HepG2 (cell line): Measurements from ENCODE around the gene KRTAP1-3. TPM values are rescaled to one million over a fixed set of nuclear protein-coding genes. Genes with fewer than 3 reads are reported as not detected.

Source experiments
- ATAC-seq: fragments of 200-7000 bp; cut with Tn5 transposase; 3 replicates; pipeline ENCODE4 v1.9.1; 2020; ENCODE audit warnings: mild to moderate bottlenecking, moderate library complexity
- BruUV-seq: library from RNA; stranded (reverse); fragments of 400-500 nt; replicated peaks from 2 replicates; lab custom pipeline; 2021; lab: Mats Ljungman, UMichigan
- CTCF ChIA-PET: fragments of 300-600 bp; formaldehyde crosslinking; extraction: SDS; loops from one replicate; lab custom pipeline; 2021; ENCODE audit warnings: low total read pairs, inconsistent platforms, low intra/inter-chr PET ratio; lab: Yijun Ruan, JAX
- POLR2A ChIA-PET: fragments of 350-600 bp; sonication (Branson Sonifier 250); formaldehyde crosslinking; loops from one replicate; lab custom pipeline; 2020; ENCODE audit warnings: antibody characterized with exemption, inconsistent platforms; lab: Yijun Ruan, JAX
- DNase-seq: peaks from one replicate; pipeline ENCODE4 v3.0.0-alpha.2; 2015; ENCODE audit warnings: low spot score
- FAIRE-seq: peaks from 3 replicates; lab custom pipeline; 2011; peaks lifted over from hg19 to GRCh38; lab: Jason Lieb, UNC
- H2AFZ ChIP-seq: one replicate; pipeline ENCODE4 v1.6.1; 2011; ENCODE audit warnings: low read length, inconsistent platforms
- H3K27ac ChIP-seq: fragments of 300-600 bp; 3 replicates; pipeline ENCODE4 v1.8.0; 2011; ENCODE audit warnings: mixed run types, mild to moderate bottlenecking, mixed read lengths, low read length, inconsistent platforms; ENCODE audit not compliant: insufficient read depth; ENCODE audit errors: extremely low read length
- H3K27me3 ChIP-seq, 2 experiments: fragments of 200-600 bp in 1 of 2; 2 replicates in 1 of 2; 3 replicates in 1 of 2; pipeline versions ENCODE4 v1.6.0 to v1.8.0; 2011; ENCODE audit warnings: low read length in 2 of 2, mild to moderate bottlenecking in 2 of 2, moderate library complexity in 2 of 2, inconsistent platforms in 1 of 2; ENCODE audit not compliant: insufficient read depth in 2 of 2, control insufficient read depth in 1 of 2
- H3K36me3 ChIP-seq, 2 experiments: fragments of 200-600 bp in 1 of 2; replicated peaks in 1 of 2; 2 replicates in 1 of 2; 3 replicates in 1 of 2; pipeline versions ENCODE4 v1.5.1 to v1.8.0; 2011; ENCODE audit warnings: low read length in 2 of 2, inconsistent platforms in 1 of 2; ENCODE audit not compliant: insufficient read depth in 2 of 2, control insufficient read depth in 1 of 2
- H3K4me1 ChIP-seq: 2 replicates; pipeline ENCODE4 v1.5.1; 2012; ENCODE audit warnings: low read length, inconsistent platforms; ENCODE audit not compliant: insufficient read depth
- H3K4me2 ChIP-seq: 2 replicates; pipeline ENCODE4 v1.6.0; 2011; ENCODE audit warnings: low read depth, low read length, inconsistent platforms
- H3K4me3 ChIP-seq, 3 experiments: fragments of 200-600 bp in 1 of 3; sonication (generic), shearing (Covaris generic) in 1 of 3; replicated peaks in 1 of 3; 2 replicates each; pipeline ENCODE4 v1.5.1; 2011 to 2016; ENCODE audit warnings: low read length in 3 of 3, inconsistent platforms in 2 of 3, low read depth in 2 of 3, mild to moderate bottlenecking in 2 of 3, control low read depth in 1 of 3, mixed read lengths in 1 of 3; ENCODE audit not compliant: insufficient read depth in 1 of 3
- H3K79me2 ChIP-seq: one replicate; pipeline ENCODE4 v1.6.1; 2011; ENCODE audit warnings: low read length, inconsistent platforms; ENCODE audit not compliant: insufficient read depth
- H3K9ac ChIP-seq: 2 replicates; pipeline ENCODE4 v1.6.0; 2011; ENCODE audit warnings: mild to moderate bottlenecking, low read depth, low read length, inconsistent platforms; ENCODE audit not compliant: insufficient read depth
- H3K9me3 ChIP-seq: 2 replicates; pipeline ENCODE4 v1.5.1; 2012; ENCODE audit warnings: mild to moderate bottlenecking, low read length
- H4K20me1 ChIP-seq: 2 replicates; pipeline ENCODE4 v1.6.0; 2011; ENCODE audit warnings: inconsistent platforms, mild to moderate bottlenecking, low read length, moderate library complexity; ENCODE audit not compliant: insufficient read depth
- NFATC3 ChIP-seq: sonication (generic); formaldehyde crosslinking; IDR thresholded peaks from 2 replicates; pipeline ENCODE4 v1.5.1; 2020; ENCODE audit warnings: mild to moderate bottlenecking, missing genetic modification reagents
- SP5 ChIP-seq: IDR thresholded peaks from 2 replicates; pipeline ENCODE4 v1.6.1; 2016; ENCODE audit warnings: low read depth, borderline replicate concordance
- SYNCRIP ChIP-seq: fragments of 200-400 bp; formaldehyde crosslinking; IDR thresholded peaks from 2 replicates; pipeline ENCODE4 v1.6.1; 2018; ENCODE audit warnings: mild to moderate bottlenecking, low read depth, low read length; ENCODE audit not compliant: insufficient read depth
- ZFYVE20 ChIP-seq: sonication (generic); formaldehyde crosslinking; IDR thresholded peaks from 2 replicates; pipeline ENCODE4 v1.8.0; 2023; ENCODE audit warnings: low read depth, mild to moderate bottlenecking, moderate library complexity, missing genetic modification reagents, borderline replicate concordance
- ZNF605 ChIP-seq: sonication (generic); formaldehyde crosslinking; IDR thresholded peaks from 2 replicates; pipeline ENCODE4 v1.8.0; 2022; ENCODE audit warnings: mild to moderate bottlenecking, missing genetic modification reagents
- ZZZ3 ChIP-seq: sonication (generic); formaldehyde crosslinking; IDR thresholded peaks from 2 replicates; pipeline ENCODE4 v1.4.0; 2020; ENCODE audit warnings: missing genetic modification reagents, mild to moderate bottlenecking, borderline replicate concordance
- WGBS: methylation state at CpG from one replicate; pipeline ENCODE4 v1.1.6; 2017; ENCODE audit warnings: low lambda C conversion rate; 5-methylcytosine and 5-hydroxymethylcytosine counted together
- in situ Hi-C: cut with HindIII; loops from 2 replicates; pipeline ENCODE4 v1.10.0; 2017; ENCODE audit warnings: low pct_unique_long_range_greater_than_20kb; ENCODE audit not compliant: extremely low pct_ligation_motif_present
- intact Hi-C: fragments of 100-400 bp; cut with micrococcal nuclease; formaldehyde crosslinking; loops from one replicate; pipeline ENCODE4 v1.10.0; 2022; ENCODE audit not compliant: unreplicated experiment
- polyA plus RNA-seq, 8 experiments: library from polyadenylated mRNA; depleted of rRNA in 3 of 8; stranded (reverse) in 7 of 8; unstranded in 1 of 8; fragments of >200 nt; fragmentation: Illumina TruSeq in 4 of 8; extraction: Trizol in 4 of 8; gene quantifications; 2 replicates each; pipeline versions ENCODE4 v1.2.1 to v1.2.3, GENCODE V29; 2011 to 2016; ENCODE audit warnings: low read depth in 4 of 8, missing spikeins in 1 of 8, mixed read lengths in 1 of 8; ENCODE audit not compliant: insufficient read depth in 1 of 8
- total RNA-seq, 5 experiments: library from RNA; depleted of rRNA; stranded (reverse); fragments of >200 nt; fragmentation: Illumina TruSeq; extraction: Trizol; gene quantifications; 2 replicates each; pipeline ENCODE4 v1.2.3, GENCODE V29; 2016; ENCODE audit warnings: low read depth in 1 of 5
- TF ChIP-seq, protein P1 (sequence below): IDR thresholded peaks from 2 replicates; pipeline ENCODE4 v1.6.1; 2016; ENCODE audit warnings: missing compliant biosample characterization, missing genetic modification reagents, borderline replicate concordance
- TF ChIP-seq, protein P2 (sequence below): sonication (generic); formaldehyde crosslinking; IDR thresholded peaks from 2 replicates; pipeline ENCODE4 v1.8.0; 2022; ENCODE audit warnings: mild to moderate bottlenecking, missing genetic modification reagents, moderate library complexity
- TF ChIP-seq, protein P3 (sequence below), 2 experiments: fragments of 450-650 bp in 1 of 2; sonication (generic) in 1 of 2; formaldehyde crosslinking in 1 of 2; IDR thresholded peaks; 2 replicates each; pipeline versions ENCODE4 v1.6.1 to v1.8.0; 2016 to 2022; ENCODE audit warnings: antibody characterized with exemption in 1 of 2, mild to moderate bottlenecking in 1 of 2, missing genetic modification reagents in 1 of 2
- TF ChIP-seq, protein P4 (sequence below): sonication (generic); formaldehyde crosslinking; IDR thresholded peaks from 2 replicates; pipeline ENCODE4 v1.4.0; 2020; ENCODE audit warnings: mild to moderate bottlenecking, missing genetic modification reagents

KRTAP1-3 gene
- total and polyA plus RNA-seq, 2 of the 13 experiments (the other 11 are each of a cell fraction or from before 2014, with no cell fraction given): not detected

DNA sequence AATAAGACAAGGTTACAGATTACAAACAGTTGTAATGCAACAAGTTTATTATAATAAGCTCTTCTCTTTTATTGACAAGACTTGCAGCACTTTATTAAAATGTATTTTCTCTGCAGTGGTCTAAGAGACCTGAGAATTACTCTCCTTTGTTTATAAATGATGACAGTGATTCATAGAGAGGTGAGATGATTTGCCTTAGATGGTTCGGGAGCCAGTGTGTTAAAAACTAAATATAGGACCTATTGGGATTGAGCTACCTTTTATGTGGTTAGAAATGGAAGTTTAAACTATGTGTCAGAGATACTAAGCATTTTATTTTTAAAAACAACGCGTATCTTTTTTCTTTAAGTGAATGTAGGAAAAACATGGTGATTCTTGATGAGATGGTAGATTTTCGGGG lies 37.8 kb downstream of the KRTAP1-3 start:
- Histone ChIP-seq H3K4me2 (no peak overlapping the region), H3K9me3 (no peaks in the 10 kb centered on the region), H3K9ac (no peak overlapping the region), H3K27me3 (no peaks in the 10 kb centered on the region), H3K4me1 (peaks cover 13% of the 10 kb centered on the region), H4K20me1 (no peaks in the 10 kb centered on the region), H3K27ac (no peak overlapping the region), H3K36me3 (no peaks in the 10 kb centered on the region), H3K79me2 (no peaks in the 10 kb centered on the region), H3K4me3 (no peak overlapping the region), H2AFZ (no peak overlapping the region)
- BruUV-seq: no TSS peak
- no peak for DNase-seq
- TF ChIP-seq, protein P1, sequence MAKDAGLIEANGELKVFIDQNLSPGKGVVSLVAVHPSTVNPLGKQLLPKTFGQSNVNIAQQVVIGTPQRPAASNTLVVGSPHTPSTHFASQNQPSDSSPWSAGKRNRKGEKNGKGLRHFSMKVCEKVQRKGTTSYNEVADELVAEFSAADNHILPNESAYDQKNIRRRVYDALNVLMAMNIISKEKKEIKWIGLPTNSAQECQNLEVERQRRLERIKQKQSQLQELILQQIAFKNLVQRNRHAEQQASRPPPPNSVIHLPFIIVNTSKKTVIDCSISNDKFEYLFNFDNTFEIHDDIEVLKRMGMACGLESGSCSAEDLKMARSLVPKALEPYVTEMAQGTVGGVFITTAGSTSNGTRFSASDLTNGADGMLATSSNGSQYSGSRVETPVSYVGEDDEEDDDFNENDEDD: no peak
- TF ChIP-seq, protein P2, sequence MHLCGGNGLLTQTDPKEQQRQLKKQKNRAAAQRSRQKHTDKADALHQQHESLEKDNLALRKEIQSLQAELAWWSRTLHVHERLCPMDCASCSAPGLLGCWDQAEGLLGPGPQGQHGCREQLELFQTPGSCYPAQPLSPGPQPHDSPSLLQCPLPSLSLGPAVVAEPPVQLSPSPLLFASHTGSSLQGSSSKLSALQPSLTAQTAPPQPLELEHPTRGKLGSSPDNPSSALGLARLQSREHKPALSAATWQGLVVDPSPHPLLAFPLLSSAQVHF (CRISPR knock-in tag): no peak
- TF ChIP-seq, protein P3, sequence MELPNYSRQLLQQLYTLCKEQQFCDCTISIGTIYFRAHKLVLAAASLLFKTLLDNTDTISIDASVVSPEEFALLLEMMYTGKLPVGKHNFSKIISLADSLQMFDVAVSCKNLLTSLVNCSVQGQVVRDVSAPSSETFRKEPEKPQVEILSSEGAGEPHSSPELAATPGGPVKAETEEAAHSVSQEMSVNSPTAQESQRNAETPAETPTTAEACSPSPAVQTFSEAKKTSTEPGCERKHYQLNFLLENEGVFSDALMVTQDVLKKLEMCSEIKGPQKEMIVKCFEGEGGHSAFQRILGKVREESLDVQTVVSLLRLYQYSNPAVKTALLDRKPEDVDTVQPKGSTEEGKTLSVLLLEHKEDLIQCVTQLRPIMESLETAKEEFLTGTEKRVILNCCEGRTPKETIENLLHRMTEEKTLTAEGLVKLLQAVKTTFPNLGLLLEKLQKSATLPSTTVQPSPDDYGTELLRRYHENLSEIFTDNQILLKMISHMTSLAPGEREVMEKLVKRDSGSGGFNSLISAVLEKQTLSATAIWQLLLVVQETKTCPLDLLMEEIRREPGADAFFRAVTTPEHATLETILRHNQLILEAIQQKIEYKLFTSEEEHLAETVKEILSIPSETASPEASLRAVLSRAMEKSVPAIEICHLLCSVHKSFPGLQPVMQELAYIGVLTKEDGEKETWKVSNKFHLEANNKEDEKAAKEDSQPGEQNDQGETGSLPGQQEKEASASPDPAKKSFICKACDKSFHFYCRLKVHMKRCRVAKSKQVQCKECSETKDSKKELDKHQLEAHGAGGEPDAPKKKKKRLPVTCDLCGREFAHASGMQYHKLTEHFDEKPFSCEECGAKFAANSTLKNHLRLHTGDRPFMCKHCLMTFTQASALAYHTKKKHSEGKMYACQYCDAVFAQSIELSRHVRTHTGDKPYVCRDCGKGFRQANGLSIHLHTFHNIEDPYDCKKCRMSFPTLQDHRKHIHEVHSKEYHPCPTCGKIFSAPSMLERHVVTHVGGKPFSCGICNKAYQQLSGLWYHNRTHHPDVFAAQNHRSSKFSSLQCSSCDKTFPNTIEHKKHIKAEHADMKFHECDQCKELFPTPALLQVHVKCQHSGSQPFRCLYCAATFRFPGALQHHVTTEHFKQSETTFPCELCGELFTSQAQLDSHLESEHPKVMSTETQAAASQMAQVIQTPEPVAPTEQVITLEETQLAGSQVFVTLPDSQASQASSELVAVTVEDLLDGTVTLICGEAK (IDR thresholded peaks at IDR 0.05): no peak
- TF ChIP-seq, protein P3 (CRISPR knock-in tag; IDR thresholded peaks at IDR 0.05): no peak
- TF ChIP-seq NFATC3 (CRISPR knock-in tag) (no peak), ZNF605 (CRISPR knock-in tag) (no peak), SYNCRIP (no peak), ZZZ3 (CRISPR knock-in tag) (no peak), ZFYVE20 (CRISPR knock-in tag) (no peak), SP5 (CRISPR knock-in tag) (no peak)
- TF ChIP-seq, protein P4, sequence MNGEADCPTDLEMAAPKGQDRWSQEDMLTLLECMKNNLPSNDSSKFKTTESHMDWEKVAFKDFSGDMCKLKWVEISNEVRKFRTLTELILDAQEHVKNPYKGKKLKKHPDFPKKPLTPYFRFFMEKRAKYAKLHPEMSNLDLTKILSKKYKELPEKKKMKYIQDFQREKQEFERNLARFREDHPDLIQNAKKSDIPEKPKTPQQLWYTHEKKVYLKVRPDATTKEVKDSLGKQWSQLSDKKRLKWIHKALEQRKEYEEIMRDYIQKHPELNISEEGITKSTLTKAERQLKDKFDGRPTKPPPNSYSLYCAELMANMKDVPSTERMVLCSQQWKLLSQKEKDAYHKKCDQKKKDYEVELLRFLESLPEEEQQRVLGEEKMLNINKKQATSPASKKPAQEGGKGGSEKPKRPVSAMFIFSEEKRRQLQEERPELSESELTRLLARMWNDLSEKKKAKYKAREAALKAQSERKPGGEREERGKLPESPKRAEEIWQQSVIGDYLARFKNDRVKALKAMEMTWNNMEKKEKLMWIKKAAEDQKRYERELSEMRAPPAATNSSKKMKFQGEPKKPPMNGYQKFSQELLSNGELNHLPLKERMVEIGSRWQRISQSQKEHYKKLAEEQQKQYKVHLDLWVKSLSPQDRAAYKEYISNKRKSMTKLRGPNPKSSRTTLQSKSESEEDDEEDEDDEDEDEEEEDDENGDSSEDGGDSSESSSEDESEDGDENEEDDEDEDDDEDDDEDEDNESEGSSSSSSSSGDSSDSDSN (CRISPR knock-in tag): no peak
- in situ Hi-C loops: no loop called here
- 76% methylated on average over 4 of the region's 4 CpGs for WGBS
- ATAC-seq: no peak
- no peak for FAIRE-seq
- intact Hi-C loops: no loop called here
- ChIA-PET POLR2A (no interaction called here), CTCF (no interaction called here)
